Measurements from ENCODE around the gene DYNC2H1. TPM values are rescaled to one million over a fixed set of nuclear protein-coding genes. Genes with fewer than 3 reads are reported as not detected.

DYNC2H1 gene
- 86.5 and 96.3 TPM in 2 replicates for total RNA-seq

DNA sequence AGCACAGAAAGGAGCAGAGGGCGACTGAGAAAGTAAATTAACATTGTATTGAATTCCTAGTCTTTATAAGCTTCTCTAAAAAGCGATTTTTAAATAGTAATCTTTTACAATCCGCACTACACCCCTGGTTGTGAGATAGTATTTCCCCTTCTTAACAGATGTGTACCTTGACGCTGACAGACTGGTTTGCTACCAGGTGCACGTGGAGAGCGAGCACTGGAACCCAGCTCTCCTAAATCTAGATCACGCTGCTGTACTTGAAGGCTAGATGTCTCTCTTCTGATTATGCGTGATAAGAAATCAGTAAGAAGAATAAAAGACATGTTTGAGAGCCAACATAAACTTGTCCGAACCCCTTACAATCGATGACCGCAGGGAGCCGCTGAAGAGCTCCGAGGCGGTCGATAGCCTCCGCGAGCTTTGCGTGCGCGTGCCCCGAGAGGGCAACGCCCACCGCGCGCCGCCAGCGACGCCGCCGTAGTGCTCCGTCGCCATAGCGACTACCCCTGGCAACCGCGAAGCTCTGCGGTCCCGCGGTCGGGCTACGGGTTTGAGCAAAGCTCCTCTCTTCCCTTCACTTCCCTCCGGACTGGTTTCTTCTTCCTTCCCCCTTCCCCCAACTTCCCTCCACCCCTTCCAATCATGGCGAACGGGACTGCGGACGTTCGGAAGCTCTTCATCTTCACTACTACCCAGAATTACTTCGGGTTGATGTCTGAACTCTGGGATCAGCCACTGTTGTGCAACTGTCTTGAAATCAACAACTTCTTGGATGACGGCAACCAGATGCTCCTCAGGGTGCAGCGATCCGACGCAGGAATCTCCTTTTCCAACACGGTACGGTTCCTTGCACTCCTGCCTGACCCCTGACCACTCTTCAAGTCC, at the start of gene DYNC2H1:
TSS of gene DYNC2H1 (plus strand) at position 494 of the 885 bp plus-strand sequence. CDS start at position 643, 149 bp downstream.

GRCh38 chr11:103091801-103092524, 17.3 kb upstream of the DYNC2H1 start, which contains the start of gene DCUN1D5:
Gene DCUN1D5, minus strand, starts transcription at chr11:103092160. Its CDS starts 288 bp downstream, at chr11:103091872.

Small RNA genes within 50 kb of the gene (small RNA-seq; reads per million reads assigned to genes)
- not detected for gene AP003461.1

Other genes starting within 250 kb of the DYNC2H1 start
- gene MMP12, start 234.4 kb upstream of the DYNC2H1 start, total RNA-seq, result 0.11 and 0.26 TPM in 2 replicates
- 1.6 and 5.7 TPM in 2 replicates for gene MMP13, start 153.7 kb upstream of the DYNC2H1 start, total RNA-seq
- gene DCUN1D5, start 17.3 kb upstream of the DYNC2H1 start, total RNA-seq, result 49.3 and 50.2 TPM in 2 replicates

All from articular chondrocyte of knee joint (primary cell).